Adrenal gland (tissue), 12 donors: ENCODE measurements around the gene MCMBP. TPM values are rescaled to one million over a fixed set of nuclear protein-coding genes. Genes with fewer than 3 reads are reported as not detected.

Experiments used
- DNase-seq, 7 donors: peaks; one replicate each; pipeline ENCODE4 v3.0.0-alpha.2; 2019 to 2020
- H3K27ac ChIP-seq, 5 donors: fragments of 200-600 bp; sonication (generic) in 4 of 5; 1 replicate in 3 of 5; 2 replicates in 2 of 5; pipeline versions ENCODE4 v1.5.1 to v1.8.0; 2016 to 2020; ENCODE audit warnings: mild to moderate bottlenecking in 1 of 5
- H3K27me3 ChIP-seq: fragments of 200-600 bp; 2 replicates; pipeline ENCODE4 v1.8.0; 2021
- H3K36me3 ChIP-seq, 2 donors: fragments of 200-600 bp; replicated peaks in 1 of 2; 1 replicate in 1 of 2; 2 replicates in 1 of 2; pipeline versions ENCODE4 v1.5.1 to v1.8.0; 2018 to 2022
- H3K4me1 ChIP-seq, 2 donors: fragments of 200-600 bp; replicated peaks in 1 of 2; 1 replicate in 1 of 2; 2 replicates in 1 of 2; pipeline versions ENCODE4 v1.5.1 to v1.8.0; 2018 to 2021
- H3K4me3 ChIP-seq, 4 donors: fragments of 200-600 bp; sonication (generic) in 3 of 4; one replicate each; pipeline ENCODE4 v1.5.1; 2016 to 2018
- H3K9me3 ChIP-seq, 3 donors: fragments of 200-600 bp; sonication (generic) in 1 of 3; replicated peaks in 1 of 3; 1 replicate in 2 of 3; 2 replicates in 1 of 3; pipeline versions ENCODE4 v1.5.1 to v1.8.0; 2016 to 2021
- CTCF ChIP-seq, 6 experiments: fragments of 450-650 bp in 4 of 6; fragments of 200-600 bp in 2 of 6; sonication (generic) in 1 of 6; IDR thresholded peaks; 1 replicate in 5 of 6; 2 replicates in 1 of 6; pipeline versions ENCODE4 v1.5.1 to v1.8.0; 2016 to 2021; ENCODE audit warnings: antibody characterized with exemption in 6 of 6, mild to moderate bottlenecking in 2 of 6, moderate library complexity in 1 of 6
- POLR2A ChIP-seq, 2 donors: fragments of 450-650 bp; IDR thresholded peaks; one replicate each; pipeline ENCODE4 v1.6.1; 2017; ENCODE audit warnings: antibody characterized with exemption in 2 of 2, mild to moderate bottlenecking in 2 of 2, moderate library complexity in 1 of 2
- WGBS, 4 donors: extraction: QIAGEN DNeasy Blood & Tissue Kit in 2 of 4; methylation state at CpG; one replicate each; pipeline versions ENCODE4 v1.1.5 to v1.1.7; 2013 to 2017; 5-methylcytosine and 5-hydroxymethylcytosine counted together
- intact Hi-C, 2 donors: fragments of 100-400 bp; cut with DNase I; formaldehyde crosslinking; loops; one replicate each; pipeline versions ENCODE4 v1.14.1 to v1.15.0; 2022 to 2023
- polyA plus RNA-seq, 3 donors: library from polyadenylated mRNA; stranded (reverse); fragments of 200-250 nt in 2 of 3; fragments of 350-450 nt in 1 of 3; fragmentation: Illumina TruSeq in 1 of 3; extraction: RNeasy Lipid Tissue Mini Kit (QIAGEN cat#74804) in 1 of 3; gene quantifications; one replicate each; pipeline ENCODE4 v1.2.3, GENCODE V29; 2013 to 2014
- total RNA-seq, 9 donors: library from RNA; depleted of rRNA in 4 of 9; stranded (reverse); fragments of >200 nt in 4 of 9; fragments of 120-200 nt in 1 of 9; fragmentation: NEBNext Ultra II Directional in 1 of 9; extraction: Animal tissue kit (Norgen Biotek cat#: 25700) in 1 of 9; gene quantifications; one replicate each; pipeline versions ENCODE4 v1.1.0 to v1.2.4, GENCODE V29; 2013 to 2023
- donor health status: healthy with polysubstance abuse.
- donor health status: Bipolar disorder and iron deficiency.
- donor health status: DM: yes; HTN: yes; CAD: no.
- donor health status: DM: no; HTN: no; CAD: no.
- donor health status: DM: no; HTN: no; CAD: no.
- donor health status: DM: yes; HTN: yes; CAD: no.

The MCMBP gene
- total and polyA plus RNA-seq, 12 donors = 11.1 to 44.3 (median 34.4) TPM

GRCh38 chr10:119830851-119831250, 41.8 kb downstream of the MCMBP start:
- intact Hi-C loops = no loop called here
- Histone ChIP-seq H3K36me3 (peaks cover 0 to 54% of the 10 kb centered on the region in 2 donors), H3K27me3 (no peaks in the 10 kb centered on the region), H3K4me1 (no peaks in the 10 kb centered on the region), H3K27ac (no peak overlapping the region), H3K9me3 (no peaks in the 10 kb centered on the region), H3K4me3 (no peak overlapping the region)
- DNase-seq = no peak
- WGBS, 4 donors = 89 to 96% (median 91%) methylated on average over 4 of the region's 4 CpGs
- TF ChIP-seq POLR2A (IDR thresholded peaks at IDR 0.05) (no peak), CTCF (IDR thresholded peaks at IDR 0.05) (no peak)

- no peak for TF ChIP-seq CTCF (IDR thresholded peaks at IDR 0.05)
- no peak for TF ChIP-seq POLR2A (IDR thresholded peaks at IDR 0.05)
- intact Hi-C loops = no loop called here
- H3K27me3 ChIP-seq = no peaks in the 10 kb centered on the region
- no peak overlapping the region for H3K27ac ChIP-seq
- peaks cover 0 to 54% of the 10 kb centered on the region in 2 donors for H3K36me3 ChIP-seq
- H3K4me3 ChIP-seq = no peak overlapping the region
- no peak for DNase-seq
- WGBS, 4 donors = 91 to 96% (median 92%) methylated on average over 7 of the region's 7 CpGs
- no peaks in the 10 kb centered on the region for H3K4me1 ChIP-seq
- H3K9me3 ChIP-seq = no peaks in the 10 kb centered on the region
These were observed 43.2 kb downstream of the MCMBP start for GRCh38 chr10:119829429-119829828.

- no peaks in the 10 kb centered on the region for H3K9me3 ChIP-seq
These were observed 45.2 kb downstream of the MCMBP start for GRCh38 chr10:119827430-119827829.

GRCh38 chr10:119826771-119827170, 45.9 kb downstream of the MCMBP start:
- DNase-seq = no peak
- Histone ChIP-seq H3K27ac (no peak overlapping the region), H3K36me3 (peaks cover 0 to 42% of the 10 kb centered on the region in 2 donors), H3K27me3 (no peaks in the 10 kb centered on the region), H3K4me1 (no peaks in the 10 kb centered on the region), H3K9me3 (no peaks in the 10 kb centered on the region), H3K4me3 (no peak overlapping the region)
- WGBS, 4 donors = 93 to 96% (median 94%) methylated on average over 6 of the region's 6 CpGs
- intact Hi-C loops = no loop called here
- TF ChIP-seq POLR2A (IDR thresholded peaks at IDR 0.05) (no peak), CTCF (IDR thresholded peaks at IDR 0.05) (no peak)

More at GRCh38 chr10:119827430-119827829, 45.2 kb downstream of the MCMBP start:
- intact Hi-C loops = no loop called here
- H3K4me1 ChIP-seq = no peaks in the 10 kb centered on the region
- no peak overlapping the region for H3K4me3 ChIP-seq
- H3K36me3 ChIP-seq = peaks cover 0 to 46% of the 10 kb centered on the region in 2 donors
- H3K27me3 ChIP-seq = no peaks in the 10 kb centered on the region
- no peak for DNase-seq
- TF ChIP-seq POLR2A (IDR thresholded peaks at IDR 0.05) = no peak
- no peak for TF ChIP-seq CTCF (IDR thresholded peaks at IDR 0.05)
- 91 to 93% (median 93%) methylated on average over 4 of the region's 4 CpGs for WGBS, 4 donors
- H3K27ac ChIP-seq = no peak overlapping the region
